ENCODE results near the gene CNOT10. TPM values are rescaled to one million over a fixed set of nuclear protein-coding genes. Genes with fewer than 3 reads are reported as not detected.
"Not testable (repeated sequence)": the region's sequence is repeated elsewhere in the genome, so short reads cannot be mapped to it uniquely, and the experiment has no call there.

CNOT10 gene
- total RNA-seq, 4 donors from 2014 or later: 22.9 to 49.2 (median 28.4) TPM

GRCh38 chr3:32644380-32644779, 40.6 kb upstream of the CNOT10 start:
- no peak overlapping the region for H3K4me3 ChIP-seq
- H3K9me3 ChIP-seq: no peaks in the 10 kb centered on the region
- H3K27me3 ChIP-seq: no peaks in the 10 kb centered on the region
- H3K36me3 ChIP-seq: no peaks in the 10 kb centered on the region
- no peaks in the 10 kb centered on the region for H3K4me1 ChIP-seq
- DNase-seq (ENCODE audit: low spot score in 2 of 2): no peak
- H3K27ac ChIP-seq: no peak overlapping the region
- TF ChIP-seq CTCF (IDR thresholded peaks at IDR 0.05) (no peak), POLR2A (IDR thresholded peaks at IDR 0.05) (no peak), EP300 (IDR thresholded peaks at IDR 0.05) (no peak), POLR2AphosphoS5 (IDR thresholded peaks at IDR 0.05) (no peak)

GRCh38 chr3:32646761-32647160, 38.2 kb upstream of the CNOT10 start:
- no peaks in the 10 kb centered on the region for H3K36me3 ChIP-seq
- no peak for DNase-seq (ENCODE audit: low spot score in 2 of 2)
- no peaks in the 10 kb centered on the region for H3K4me1 ChIP-seq
- no peak overlapping the region for H3K4me3 ChIP-seq
- no peak overlapping the region for H3K27ac ChIP-seq
- WGBS: 41% methylated on average over 1 of the region's 1 CpG
- no peaks in the 10 kb centered on the region for H3K27me3 ChIP-seq
- TF ChIP-seq POLR2A (IDR thresholded peaks at IDR 0.05): no peak
- TF ChIP-seq POLR2AphosphoS5 (IDR thresholded peaks at IDR 0.05): no peak
- no peak for TF ChIP-seq EP300 (IDR thresholded peaks at IDR 0.05)
- no peak for TF ChIP-seq CTCF (IDR thresholded peaks at IDR 0.05)
- H3K9me3 ChIP-seq: no peaks in the 10 kb centered on the region

- not testable (repeated sequence) for H3K4me3 ChIP-seq; H3K9me3 ChIP-seq; H3K36me3 ChIP-seq; DNase-seq (ENCODE audit: low spot score in 2 of 2); H3K4me1 ChIP-seq; H3K27me3 ChIP-seq; H3K27ac ChIP-seq
- 94% methylated on average over 9 of the region's 9 CpGs for WGBS
Observed at GRCh38 chr3:32652337-32653100, 32.5 kb upstream of the CNOT10 start.

- TF ChIP-seq EP300 (IDR thresholded peaks at IDR 0.05) (no peak), POLR2AphosphoS5 (IDR thresholded peaks at IDR 0.05) (no peak), POLR2A (IDR thresholded peaks at IDR 0.05) (no peak), CTCF (IDR thresholded peaks at IDR 0.05) (no peak)
- Histone ChIP-seq H3K4me1 (no peaks in the 10 kb centered on the region), H3K36me3 (no peaks in the 10 kb centered on the region), H3K27me3 (peaks cover 13% of the 10 kb centered on the region), H3K9me3 (no peaks in the 10 kb centered on the region), H3K4me3 (no peak overlapping the region), H3K27ac (no peak overlapping the region)
- WGBS: 72% methylated on average over 3 of the region's 3 CpGs
- no peak for DNase-seq (ENCODE audit: low spot score in 2 of 2)
Observed at GRCh38 chr3:32655167-32655566, 29.8 kb upstream of the CNOT10 start.

- Histone ChIP-seq H3K27ac (no peak overlapping the region), H3K4me3 (no peak overlapping the region), H3K4me1 (no peaks in the 10 kb centered on the region), H3K9me3 (no peaks in the 10 kb centered on the region), H3K36me3 (no peaks in the 10 kb centered on the region), H3K27me3 (peaks cover 7% of the 10 kb centered on the region)
- WGBS: 64% methylated on average over 3 of the region's 3 CpGs
- TF ChIP-seq CTCF (IDR thresholded peaks at IDR 0.05): no peak
- TF ChIP-seq POLR2A (IDR thresholded peaks at IDR 0.05): no peak
- TF ChIP-seq EP300 (IDR thresholded peaks at IDR 0.05): no peak
- TF ChIP-seq POLR2AphosphoS5 (IDR thresholded peaks at IDR 0.05): no peak
- DNase-seq (ENCODE audit: low spot score in 2 of 2): no peak
Observed at GRCh38 chr3:32660634-32661033, 24.4 kb upstream of the CNOT10 start.

- no peak overlapping the region for H3K27ac ChIP-seq
- no peak overlapping the region for H3K4me3 ChIP-seq
- no peak for DNase-seq (ENCODE audit: low spot score in 2 of 2)
- peaks cover 7% of the 10 kb centered on the region for H3K27me3 ChIP-seq
- no peaks in the 10 kb centered on the region for H3K4me1 ChIP-seq
- no peaks in the 10 kb centered on the region for H3K9me3 ChIP-seq
- TF ChIP-seq EP300 (IDR thresholded peaks at IDR 0.05): no peak
- TF ChIP-seq POLR2AphosphoS5 (IDR thresholded peaks at IDR 0.05): no peak
- TF ChIP-seq CTCF (IDR thresholded peaks at IDR 0.05): no peak
- TF ChIP-seq POLR2A (IDR thresholded peaks at IDR 0.05): no peak
- no peaks in the 10 kb centered on the region for H3K36me3 ChIP-seq
Observed at GRCh38 chr3:32662647-32663046, 22.3 kb upstream of the CNOT10 start.

Data from suprapubic skin (tissue), 4 donors.